Panc1 (cell line): ENCODE results near the gene RAB23. TPM values are rescaled to one million over a fixed set of nuclear protein-coding genes. Genes with fewer than 3 reads are reported as not detected.

Experiments
- ATAC-seq: fragments of 200-7000 bp; cut with Tn5 transposase; 2 replicates; pipeline ENCODE4 v1.9.1; 2020; ENCODE audit warnings: mild to moderate bottlenecking, moderate library complexity
- BruUV-seq: library from RNA; stranded (reverse); fragments of 400-500 nt; replicated peaks from 2 replicates; lab custom pipeline; 2021; lab: Mats Ljungman, UMichigan
- CTCF ChIA-PET: fragments of 300-600 bp; sonication (Branson Sonifier 250); formaldehyde crosslinking; loops from one replicate; lab custom pipeline; 2022; ENCODE audit warnings: antibody characterized with exemption; lab: Charles Lee
- POLR2A ChIA-PET: fragments of 300-600 bp; sonication (Branson Sonifier 250); formaldehyde crosslinking; loops from one replicate; lab custom pipeline; 2022; ENCODE audit warnings: antibody characterized with exemption; lab: Charles Lee
- DNase-seq: peaks from one replicate; pipeline ENCODE4 v3.0.0-alpha.2; 2010; ENCODE audit warnings: low read depth, low spot score
- H3K27ac ChIP-seq: 2 replicates; pipeline ENCODE4 v1.5.1; 2011; ENCODE audit warnings: mild to moderate bottlenecking, low read length, inconsistent platforms
- H3K27me3 ChIP-seq: fragments of 200-500 bp; sonication (Bioruptor generic); 2 replicates; pipeline ENCODE4 v1.6.0; 2014; ENCODE audit warnings: low read length, inconsistent platforms; ENCODE audit not compliant: control insufficient read depth, insufficient read depth
- H3K36me3 ChIP-seq: fragments of 200-500 bp; sonication (Bioruptor generic); 2 replicates; pipeline ENCODE4 v1.5.1; 2014; ENCODE audit warnings: inconsistent platforms, mild to moderate bottlenecking, low read length, moderate library complexity; ENCODE audit not compliant: control insufficient read depth, insufficient read depth
- H3K4me1 ChIP-seq: 2 replicates; pipeline ENCODE4 v1.5.1; 2011; ENCODE audit warnings: inconsistent platforms, mild to moderate bottlenecking, low read length, moderate library complexity; ENCODE audit not compliant: control insufficient read depth, insufficient read depth
- H3K4me3 ChIP-seq, 2 experiments: 2 replicates each; pipeline ENCODE4 v1.5.1; 2011 to 2012; ENCODE audit warnings: low read depth in 2 of 2, low read length in 2 of 2, mild to moderate bottlenecking in 2 of 2, inconsistent platforms in 1 of 2, moderate library complexity in 1 of 2
- H3K9me3 ChIP-seq: fragments of 200-500 bp; sonication (Bioruptor generic); 2 replicates; pipeline ENCODE4 v1.5.1; 2014; ENCODE audit warnings: low read depth, mild to moderate bottlenecking, inconsistent platforms, low read length, moderate library complexity; ENCODE audit not compliant: control insufficient read depth, insufficient read depth
- POLR2AphosphoS5 ChIP-seq: IDR thresholded peaks from 2 replicates; pipeline ENCODE4 v1.6.1; 2012; ENCODE audit warnings: mild to moderate bottlenecking, low read depth, low read length, moderate library complexity
- SIN3A ChIP-seq: IDR thresholded peaks from 2 replicates; pipeline ENCODE4 v1.6.1; 2012; ENCODE audit warnings: low read depth, mild to moderate bottlenecking, low read length, moderate library complexity, borderline replicate concordance; ENCODE audit not compliant: insufficient read depth
- TCF7L2 ChIP-seq: IDR thresholded peaks from 2 replicates; pipeline ENCODE4 v1.6.1; 2011; ENCODE audit warnings: mild to moderate bottlenecking, low read depth, low read length, inconsistent platforms
- in situ Hi-C: cut with HindIII; loops from 2 replicates; pipeline ENCODE4 v1.10.0; 2016; ENCODE audit warnings: low sequenced_read_pairs, low pct_unique_long_range_greater_than_20kb
- intact Hi-C: fragments of 100-400 bp; cut with micrococcal nuclease; formaldehyde crosslinking; loops from one replicate; pipeline ENCODE4 v1.10.0; 2022; ENCODE audit not compliant: unreplicated experiment
- total RNA-seq: library from RNA; stranded (reverse); gene quantifications from one replicate; pipeline ENCODE4 v1.2.1, GENCODE V29; 2021; ENCODE audit not compliant: unreplicated experiment
- TF ChIP-seq, protein P1 (sequence below), 2 experiments: IDR thresholded peaks; 2 replicates each; pipeline ENCODE4 v1.6.1; 2011 to 2012; ENCODE audit warnings: low read depth in 2 of 2, control low read depth in 1 of 2, low read length in 1 of 2, mild to moderate bottlenecking in 1 of 2, moderate library complexity in 1 of 2; ENCODE audit not compliant: insufficient read depth in 1 of 2
- TF ChIP-seq, protein P2 (sequence below): fragments of 450-650 bp; IDR thresholded peaks from 2 replicates; pipeline ENCODE4 v1.5.1; 2017; ENCODE audit warnings: mild to moderate bottlenecking

RAB23 gene
- total RNA-seq, 1 experiment from 2014 or later: 25.5 TPM

DNA sequence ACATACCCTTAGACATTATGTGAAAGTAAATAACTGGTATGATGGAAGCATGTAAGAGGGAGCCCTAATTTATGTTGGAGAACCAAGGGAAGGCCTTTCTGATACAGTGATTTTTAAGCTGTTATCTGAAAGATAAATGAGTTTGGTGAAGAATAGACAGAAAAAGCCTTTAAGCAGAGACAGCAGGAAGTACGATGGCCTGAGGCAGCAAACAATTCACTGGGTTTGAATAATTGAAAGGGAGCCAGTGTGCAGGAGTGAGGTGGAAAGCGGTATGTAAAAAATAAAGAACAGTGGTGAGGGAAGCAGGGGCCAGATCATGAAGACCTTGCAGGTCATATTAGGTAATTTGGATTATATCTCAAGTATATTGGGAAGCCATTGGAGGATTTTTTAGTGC lies 4.1 kb upstream of the RAB23 start:
- BruUV-seq: no TSS peak
- Histone ChIP-seq H3K9me3 (no peaks in the 10 kb centered on the region), H3K36me3 (no peaks in the 10 kb centered on the region; the same call in 1 of the 2 replicates), H3K27ac (no peak overlapping the region), H3K4me1 (peaks cover 6% of the 10 kb centered on the region; the same call in 1 of the 2 replicates), H3K4me3 (no peak overlapping the region), H3K27me3 (no peaks in the 10 kb centered on the region)
- intact Hi-C loops (no loop called here), in situ Hi-C loops (no loop called here)
- ChIA-PET POLR2A (no interaction called here), CTCF (no interaction called here)
- no peak for ATAC-seq
- no peak for DNase-seq
- no peak for TF ChIP-seq POLR2AphosphoS5
- TF ChIP-seq SIN3A: no peak
- TF ChIP-seq TCF7L2: no peak
- TF ChIP-seq, protein P1, sequence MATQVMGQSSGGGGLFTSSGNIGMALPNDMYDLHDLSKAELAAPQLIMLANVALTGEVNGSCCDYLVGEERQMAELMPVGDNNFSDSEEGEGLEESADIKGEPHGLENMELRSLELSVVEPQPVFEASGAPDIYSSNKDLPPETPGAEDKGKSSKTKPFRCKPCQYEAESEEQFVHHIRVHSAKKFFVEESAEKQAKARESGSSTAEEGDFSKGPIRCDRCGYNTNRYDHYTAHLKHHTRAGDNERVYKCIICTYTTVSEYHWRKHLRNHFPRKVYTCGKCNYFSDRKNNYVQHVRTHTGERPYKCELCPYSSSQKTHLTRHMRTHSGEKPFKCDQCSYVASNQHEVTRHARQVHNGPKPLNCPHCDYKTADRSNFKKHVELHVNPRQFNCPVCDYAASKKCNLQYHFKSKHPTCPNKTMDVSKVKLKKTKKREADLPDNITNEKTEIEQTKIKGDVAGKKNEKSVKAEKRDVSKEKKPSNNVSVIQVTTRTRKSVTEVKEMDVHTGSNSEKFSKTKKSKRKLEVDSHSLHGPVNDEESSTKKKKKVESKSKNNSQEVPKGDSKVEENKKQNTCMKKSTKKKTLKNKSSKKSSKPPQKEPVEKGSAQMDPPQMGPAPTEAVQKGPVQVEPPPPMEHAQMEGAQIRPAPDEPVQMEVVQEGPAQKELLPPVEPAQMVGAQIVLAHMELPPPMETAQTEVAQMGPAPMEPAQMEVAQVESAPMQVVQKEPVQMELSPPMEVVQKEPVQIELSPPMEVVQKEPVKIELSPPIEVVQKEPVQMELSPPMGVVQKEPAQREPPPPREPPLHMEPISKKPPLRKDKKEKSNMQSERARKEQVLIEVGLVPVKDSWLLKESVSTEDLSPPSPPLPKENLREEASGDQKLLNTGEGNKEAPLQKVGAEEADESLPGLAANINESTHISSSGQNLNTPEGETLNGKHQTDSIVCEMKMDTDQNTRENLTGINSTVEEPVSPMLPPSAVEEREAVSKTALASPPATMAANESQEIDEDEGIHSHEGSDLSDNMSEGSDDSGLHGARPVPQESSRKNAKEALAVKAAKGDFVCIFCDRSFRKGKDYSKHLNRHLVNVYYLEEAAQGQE (IDR thresholded peaks at IDR 0.05; ENCODE audit: insufficient read depth in 1 of 2, low read depth in 2 of 2, low read length in 1 of 2): no peak
- TF ChIP-seq, protein P2, sequence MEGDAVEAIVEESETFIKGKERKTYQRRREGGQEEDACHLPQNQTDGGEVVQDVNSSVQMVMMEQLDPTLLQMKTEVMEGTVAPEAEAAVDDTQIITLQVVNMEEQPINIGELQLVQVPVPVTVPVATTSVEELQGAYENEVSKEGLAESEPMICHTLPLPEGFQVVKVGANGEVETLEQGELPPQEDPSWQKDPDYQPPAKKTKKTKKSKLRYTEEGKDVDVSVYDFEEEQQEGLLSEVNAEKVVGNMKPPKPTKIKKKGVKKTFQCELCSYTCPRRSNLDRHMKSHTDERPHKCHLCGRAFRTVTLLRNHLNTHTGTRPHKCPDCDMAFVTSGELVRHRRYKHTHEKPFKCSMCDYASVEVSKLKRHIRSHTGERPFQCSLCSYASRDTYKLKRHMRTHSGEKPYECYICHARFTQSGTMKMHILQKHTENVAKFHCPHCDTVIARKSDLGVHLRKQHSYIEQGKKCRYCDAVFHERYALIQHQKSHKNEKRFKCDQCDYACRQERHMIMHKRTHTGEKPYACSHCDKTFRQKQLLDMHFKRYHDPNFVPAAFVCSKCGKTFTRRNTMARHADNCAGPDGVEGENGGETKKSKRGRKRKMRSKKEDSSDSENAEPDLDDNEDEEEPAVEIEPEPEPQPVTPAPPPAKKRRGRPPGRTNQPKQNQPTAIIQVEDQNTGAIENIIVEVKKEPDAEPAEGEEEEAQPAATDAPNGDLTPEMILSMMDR: no peak

DNA sequence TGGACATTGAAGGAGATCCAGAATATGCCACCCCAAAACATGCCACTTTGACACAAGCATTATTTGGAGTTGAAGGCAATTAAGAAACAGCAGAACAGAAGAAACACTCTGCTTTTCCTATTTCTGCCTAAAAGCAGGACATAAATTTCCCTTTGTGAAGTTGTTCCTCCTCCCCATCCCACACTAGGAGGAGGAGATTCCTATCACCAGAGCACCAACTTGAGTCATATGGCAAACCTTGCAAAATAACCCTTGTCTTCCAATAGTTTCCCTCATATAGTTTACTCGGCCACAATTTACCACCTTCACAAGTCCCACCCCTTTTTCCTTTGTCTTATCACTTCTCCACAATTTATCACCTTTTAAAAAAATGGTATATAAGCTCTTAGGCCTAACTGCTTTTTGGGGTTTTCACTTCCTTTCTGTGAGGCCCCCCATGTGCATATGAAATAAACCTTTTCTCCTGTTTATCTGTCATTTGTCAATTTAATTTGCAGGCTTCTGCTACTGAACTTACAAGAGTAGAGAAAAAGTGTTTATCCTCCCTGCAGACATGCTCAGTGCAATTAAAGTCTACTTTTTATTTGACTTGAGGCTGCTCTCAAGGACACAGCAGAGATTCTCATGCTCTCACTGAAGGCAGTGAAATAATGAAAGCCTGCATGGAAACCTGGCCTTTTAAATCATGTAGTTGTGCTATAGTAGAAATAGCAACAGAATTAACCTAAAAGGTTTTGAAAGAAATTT lies 2.8 kb upstream of the RAB23 start:
- in situ Hi-C loops: no loop called here
- ChIA-PET POLR2A (no interaction called here), CTCF (interaction anchor here (0.8 kb wide), 1 partner anchor 322 kb away, joined by 3 read pairs; no protein-coding TSS in a partner anchor)
- intact Hi-C loops: no loop called here
- TF ChIP-seq TCF7L2 (no peak), SIN3A (no peak), POLR2AphosphoS5 (no peak)
- TF ChIP-seq, protein P2: no peak
- TF ChIP-seq, protein P1 (IDR thresholded peaks at IDR 0.05; ENCODE audit: insufficient read depth in 1 of 2, low read depth in 2 of 2, low read length in 1 of 2): no peak
- Histone ChIP-seq H3K4me1 (peaks cover 6% of the 10 kb centered on the region; the same call in 1 of the 2 replicates), H3K4me3 (no peak overlapping the region), H3K9me3 (no peaks in the 10 kb centered on the region), H3K27me3 (no peaks in the 10 kb centered on the region), H3K36me3 (no peaks in the 10 kb centered on the region; the same call in 1 of the 2 replicates), H3K27ac (no peak overlapping the region)
- DNase-seq (no peak), ATAC-seq (no peak)
- BruUV-seq: no TSS peak
